K562 (cell line): ENCODE measurements around the gene FHL1. TPM values are rescaled to one million over a fixed set of nuclear protein-coding genes. Genes with fewer than 3 reads are reported as not detected.

ENCODE experiments used
- ATAC-seq: fragments of 200-7000 bp; cut with Tn5 transposase; 3 replicates; pipeline ENCODE4 v1.9.1; 2020; ENCODE audit warnings: moderate library complexity
- BruUV-seq: library from RNA; stranded (reverse); fragments of 400-500 nt; replicated peaks from 2 replicates; lab custom pipeline; 2021; lab: Mats Ljungman, UMichigan
- CTCF ChIA-PET: fragments of 300-600 bp; formaldehyde crosslinking; extraction: SDS; loops from one replicate; lab custom pipeline; 2021; ENCODE audit warnings: low intra/inter-chr PET ratio; lab: Yijun Ruan, JAX
- POLR2A ChIA-PET: fragments of 300-600, 350-650 bp; sonication (Branson Sonifier 250); formaldehyde crosslinking; extraction: SDS; loops from one replicate; lab custom pipeline; 2021; ENCODE audit warnings: antibody characterized with exemption, inconsistent platforms; lab: Yijun Ruan, JAX
- DNase-seq, 4 experiments: peaks; one replicate each; pipeline versions ENCODE4 v3.0.0 to v3.0.0-alpha.2; 2011 to 2018; ENCODE audit warnings: low spot score in 3 of 4, mixed read lengths in 3 of 4; ENCODE audit errors: extremely low read depth in 1 of 4
- FAIRE-seq: peaks from 2 replicates; lab custom pipeline; 2011; peaks lifted over from hg19 to GRCh38; lab: Jason Lieb, UNC
- H2AFZ ChIP-seq: 2 replicates; pipeline ENCODE4 v1.6.0; 2011; ENCODE audit warnings: low read depth, low read length, control low read depth, inconsistent platforms
- H3K27ac ChIP-seq: fragments of 200-600 bp; 3 replicates; pipeline ENCODE4 v1.8.0; 2011; ENCODE audit warnings: low read depth, mild to moderate bottlenecking, control low read depth, inconsistent platforms, low read length, moderate library complexity, mixed read lengths; ENCODE audit errors: extremely low read depth
- H3K27me3 ChIP-seq, 2 experiments: fragments of 300-600 bp in 1 of 2; 2 replicates in 1 of 2; 3 replicates in 1 of 2; pipeline versions ENCODE4 v1.6.0 to v1.8.0; 2011; ENCODE audit warnings: inconsistent platforms in 2 of 2, low read length in 2 of 2, mild to moderate bottlenecking in 1 of 2, mixed read lengths in 1 of 2, moderate library complexity in 1 of 2; ENCODE audit not compliant: control insufficient read depth in 2 of 2, insufficient read depth in 2 of 2
- H3K36me3 ChIP-seq: fragments of 300-600 bp; 3 replicates; pipeline ENCODE4 v1.8.0; 2011; ENCODE audit warnings: mild to moderate bottlenecking, low read length, inconsistent platforms; ENCODE audit not compliant: control insufficient read depth, insufficient read depth
- H3K4me1 ChIP-seq, 2 experiments: fragments of 200-600 bp in 1 of 2; replicated peaks in 1 of 2; 2 replicates in 1 of 2; 3 replicates in 1 of 2; pipeline versions ENCODE4 v1.5.1 to v1.8.0; 2011; ENCODE audit warnings: inconsistent platforms in 2 of 2, low read length in 2 of 2, mild to moderate bottlenecking in 1 of 2, mixed read lengths in 1 of 2, moderate library complexity in 1 of 2; ENCODE audit not compliant: control insufficient read depth in 2 of 2, insufficient read depth in 2 of 2
- H3K4me2 ChIP-seq: 2 replicates; pipeline ENCODE4 v1.6.1; 2011; ENCODE audit warnings: low read length, control low read depth, inconsistent platforms, mixed read lengths; ENCODE audit not compliant: insufficient read depth
- H3K4me3 ChIP-seq: fragments of 200-600 bp; sonication (generic), shearing (Covaris generic); 2 replicates; pipeline ENCODE4 v1.5.1; 2016; ENCODE audit warnings: control low read depth, inconsistent platforms
- H3K79me2 ChIP-seq: fragments of 200-600 bp; 3 replicates; pipeline ENCODE4 v1.8.0; 2011; ENCODE audit warnings: low read length, inconsistent platforms; ENCODE audit not compliant: control insufficient read depth, insufficient read depth
- H3K9ac ChIP-seq, 2 experiments: 2 replicates each; pipeline versions ENCODE4 v1.6.0 to v1.6.1; 2011; ENCODE audit warnings: low read depth in 2 of 2, low read length in 2 of 2, control low read depth in 1 of 2, inconsistent platforms in 1 of 2, mild to moderate bottlenecking in 1 of 2, mixed read lengths in 1 of 2; ENCODE audit not compliant: insufficient read depth in 1 of 2
- H3K9me1 ChIP-seq: one replicate; pipeline ENCODE4 v1.6.0; 2011; ENCODE audit warnings: inconsistent platforms, mild to moderate bottlenecking, low read length, moderate library complexity; ENCODE audit not compliant: control insufficient read depth, insufficient read depth
- H3K9me3 ChIP-seq: replicated peaks from 2 replicates; pipeline ENCODE4 v1.5.1; 2011; ENCODE audit warnings: low read depth, low read length, inconsistent platforms; ENCODE audit not compliant: control insufficient read depth, insufficient read depth
- H4K20me1 ChIP-seq: replicated peaks from 2 replicates; pipeline ENCODE4 v1.6.1; 2011; ENCODE audit warnings: low read length, inconsistent platforms, mixed read lengths; ENCODE audit not compliant: control insufficient read depth, insufficient read depth
- ATF1 ChIP-seq, 2 experiments: fragments of 450-650 bp in 1 of 2; IDR thresholded peaks; 2 replicates each; pipeline ENCODE4 v1.6.1; 2016; ENCODE audit warnings: missing compliant biosample characterization in 1 of 2, missing genetic modification characterization in 1 of 2
- POLR2B ChIP-seq: fragments of 450-650 bp; IDR thresholded peaks from 2 replicates; pipeline ENCODE4 v1.6.1; 2018; ENCODE audit warnings: low read depth; ENCODE audit not compliant: partially characterized antibody
- RAD51 ChIP-seq: fragments of 450-650 bp; IDR thresholded peaks from 2 replicates; pipeline ENCODE4 v1.7.1; 2016; ENCODE audit warnings: low read depth, mild to moderate bottlenecking, borderline replicate concordance
- ZNF695 ChIP-seq: fragments of 450-650 bp; formaldehyde crosslinking; IDR thresholded peaks from 2 replicates; pipeline ENCODE4 v1.4.0; 2020; ENCODE audit warnings: mild to moderate bottlenecking, moderate library complexity
- WGBS: fragments of 100-300 bp; shearing (Covaris generic); methylation state at CpG from one replicate; pipeline ENCODE4 v1.1.6; 2016; ENCODE audit warnings: low coverage, mixed read lengths; ENCODE audit not compliant: insufficient coverage; ENCODE audit errors: missing lambda C conversion rate; 5-methylcytosine and 5-hydroxymethylcytosine counted together
- in situ Hi-C: fragments of 300-500 bp; cut with MboI; formaldehyde crosslinking; loops from 4 replicates; pipeline ENCODE4 v1.15.0; 2018; ENCODE audit warnings: inconsistent platforms, mixed read lengths
- intact Hi-C: fragments of 100-400 bp; cut with micrococcal nuclease; formaldehyde crosslinking; loops from 2 replicates; pipeline ENCODE4 v1.14.2; 2022
- polyA plus RNA-seq, 8 experiments: library from polyadenylated mRNA; depleted of rRNA in 4 of 8; stranded (reverse) in 5 of 8; unstranded in 3 of 8; fragments of >200 nt; fragmentation: Nextera tagmentation in 2 of 8; fragmentation: Illumina TruSeq in 1 of 8; extraction: Ambion mirVana in 2 of 8; extraction: Trizol in 1 of 8; gene quantifications; 2 replicates each; pipeline versions ENCODE4 v1.2.1 to v1.2.3, GENCODE V29; 2011 to 2014; ENCODE audit warnings: inconsistent platforms in 1 of 8, missing spikeins in 1 of 8
- total RNA-seq, 7 experiments: library from RNA; depleted of rRNA in 6 of 7; stranded (reverse); fragments of >200 nt in 6 of 7; fragmentation: Illumina TruSeq in 2 of 7; extraction: Trizol in 2 of 7; gene quantifications; 2 replicates each; pipeline versions ENCODE4 v1.2.1 to v1.2.3, GENCODE V29; 2011 to 2021; ENCODE audit warnings: low replicate concordance in 1 of 7
- TF ChIP-seq, protein P1 (sequence below): sonication (generic); formaldehyde crosslinking; IDR thresholded peaks from 2 replicates; pipeline ENCODE4 v1.8.0; 2023; ENCODE audit warnings: mild to moderate bottlenecking, missing genetic modification reagents
- TF ChIP-seq, protein P2 (sequence below), 2 experiments: fragments of 450-650 bp in 1 of 2; sonication (generic) in 1 of 2; formaldehyde crosslinking in 1 of 2; IDR thresholded peaks; 2 replicates each; pipeline versions ENCODE4 v1.7.1 to v1.9.0; 2016 to 2022; ENCODE audit warnings: inconsistent platforms in 1 of 2, mild to moderate bottlenecking in 1 of 2, missing genetic modification reagents in 1 of 2

Gene FHL1
- total and polyA plus RNA-seq, 9 of the 15 experiments (the other 6 are each of a cell fraction or from before 2014, with no cell fraction given): 0.03 to 3.0 (median 0.13) TPM; not detected in 1

DNA sequence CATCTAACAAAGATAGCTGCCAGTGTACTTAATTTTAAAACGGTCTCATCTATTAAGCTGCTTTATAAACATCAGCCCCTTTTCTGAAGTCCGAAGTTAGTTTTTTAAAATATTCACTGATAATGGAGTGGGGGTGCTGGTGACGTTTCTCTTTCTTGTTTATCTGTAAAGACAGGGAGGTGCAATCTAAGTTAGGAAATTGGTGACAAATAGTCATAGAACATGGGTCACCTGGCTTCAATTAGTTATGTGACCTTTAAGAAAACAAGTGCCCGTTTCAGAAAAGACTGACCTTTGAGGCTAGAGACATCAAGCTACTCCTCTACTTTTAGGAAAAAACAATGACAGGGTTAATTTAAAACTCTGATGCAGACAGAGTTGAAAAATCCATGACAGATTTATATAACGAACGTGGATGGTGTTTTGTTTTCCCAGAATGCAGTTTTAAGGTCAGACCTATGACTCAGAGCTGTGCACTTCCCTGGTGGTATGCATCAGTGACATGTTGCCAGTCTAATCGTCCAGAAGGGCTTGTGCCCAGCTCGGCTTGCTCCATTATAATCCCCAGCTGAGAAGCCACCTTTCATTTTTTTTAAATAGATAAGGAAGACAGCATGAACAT, 38.2 kb downstream of the FHL1 start:
- intact Hi-C loops: no loop called here
- Histone ChIP-seq H3K9ac (no peak overlapping the region), H3K9me3 (no peaks in the 10 kb centered on the region), H3K79me2 (no peaks in the 10 kb centered on the region), H3K9me1 (no peaks in the 10 kb centered on the region), H4K20me1 (no peaks in the 10 kb centered on the region), H2AFZ (no peak overlapping the region), H3K4me2 (no peak overlapping the region), H3K27ac (no peak overlapping the region), H3K4me3 (no peak overlapping the region), H3K4me1 (no peaks in the 10 kb centered on the region), H3K27me3 (peaks cover 2 to 3% of the 10 kb centered on the region in 2 experiments; a peak in 3 of 5 replicates), H3K36me3 (no peaks in the 10 kb centered on the region)
- TF ChIP-seq, protein P1, sequence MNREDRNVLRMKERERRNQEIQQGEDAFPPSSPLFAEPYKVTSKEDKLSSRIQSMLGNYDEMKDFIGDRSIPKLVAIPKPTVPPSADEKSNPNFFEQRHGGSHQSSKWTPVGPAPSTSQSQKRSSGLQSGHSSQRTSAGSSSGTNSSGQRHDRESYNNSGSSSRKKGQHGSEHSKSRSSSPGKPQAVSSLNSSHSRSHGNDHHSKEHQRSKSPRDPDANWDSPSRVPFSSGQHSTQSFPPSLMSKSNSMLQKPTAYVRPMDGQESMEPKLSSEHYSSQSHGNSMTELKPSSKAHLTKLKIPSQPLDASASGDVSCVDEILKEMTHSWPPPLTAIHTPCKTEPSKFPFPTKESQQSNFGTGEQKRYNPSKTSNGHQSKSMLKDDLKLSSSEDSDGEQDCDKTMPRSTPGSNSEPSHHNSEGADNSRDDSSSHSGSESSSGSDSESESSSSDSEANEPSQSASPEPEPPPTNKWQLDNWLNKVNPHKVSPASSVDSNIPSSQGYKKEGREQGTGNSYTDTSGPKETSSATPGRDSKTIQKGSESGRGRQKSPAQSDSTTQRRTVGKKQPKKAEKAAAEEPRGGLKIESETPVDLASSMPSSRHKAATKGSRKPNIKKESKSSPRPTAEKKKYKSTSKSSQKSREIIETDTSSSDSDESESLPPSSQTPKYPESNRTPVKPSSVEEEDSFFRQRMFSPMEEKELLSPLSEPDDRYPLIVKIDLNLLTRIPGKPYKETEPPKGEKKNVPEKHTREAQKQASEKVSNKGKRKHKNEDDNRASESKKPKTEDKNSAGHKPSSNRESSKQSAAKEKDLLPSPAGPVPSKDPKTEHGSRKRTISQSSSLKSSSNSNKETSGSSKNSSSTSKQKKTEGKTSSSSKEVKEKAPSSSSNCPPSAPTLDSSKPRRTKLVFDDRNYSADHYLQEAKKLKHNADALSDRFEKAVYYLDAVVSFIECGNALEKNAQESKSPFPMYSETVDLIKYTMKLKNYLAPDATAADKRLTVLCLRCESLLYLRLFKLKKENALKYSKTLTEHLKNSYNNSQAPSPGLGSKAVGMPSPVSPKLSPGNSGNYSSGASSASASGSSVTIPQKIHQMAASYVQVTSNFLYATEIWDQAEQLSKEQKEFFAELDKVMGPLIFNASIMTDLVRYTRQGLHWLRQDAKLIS (CRISPR knock-in tag): no peak
- TF ChIP-seq ZNF695 (no peak), RAD51 (no peak), ATF1 (CRISPR knock-in tag; IDR thresholded peaks at IDR 0.05) (no peak), ATF1 (tag; IDR thresholded peaks at IDR 0.05) (0 out of 2 replicates have a peak, but pooled peaks have one; percentile 32), POLR2B (no peak)
- TF ChIP-seq, protein P2, sequence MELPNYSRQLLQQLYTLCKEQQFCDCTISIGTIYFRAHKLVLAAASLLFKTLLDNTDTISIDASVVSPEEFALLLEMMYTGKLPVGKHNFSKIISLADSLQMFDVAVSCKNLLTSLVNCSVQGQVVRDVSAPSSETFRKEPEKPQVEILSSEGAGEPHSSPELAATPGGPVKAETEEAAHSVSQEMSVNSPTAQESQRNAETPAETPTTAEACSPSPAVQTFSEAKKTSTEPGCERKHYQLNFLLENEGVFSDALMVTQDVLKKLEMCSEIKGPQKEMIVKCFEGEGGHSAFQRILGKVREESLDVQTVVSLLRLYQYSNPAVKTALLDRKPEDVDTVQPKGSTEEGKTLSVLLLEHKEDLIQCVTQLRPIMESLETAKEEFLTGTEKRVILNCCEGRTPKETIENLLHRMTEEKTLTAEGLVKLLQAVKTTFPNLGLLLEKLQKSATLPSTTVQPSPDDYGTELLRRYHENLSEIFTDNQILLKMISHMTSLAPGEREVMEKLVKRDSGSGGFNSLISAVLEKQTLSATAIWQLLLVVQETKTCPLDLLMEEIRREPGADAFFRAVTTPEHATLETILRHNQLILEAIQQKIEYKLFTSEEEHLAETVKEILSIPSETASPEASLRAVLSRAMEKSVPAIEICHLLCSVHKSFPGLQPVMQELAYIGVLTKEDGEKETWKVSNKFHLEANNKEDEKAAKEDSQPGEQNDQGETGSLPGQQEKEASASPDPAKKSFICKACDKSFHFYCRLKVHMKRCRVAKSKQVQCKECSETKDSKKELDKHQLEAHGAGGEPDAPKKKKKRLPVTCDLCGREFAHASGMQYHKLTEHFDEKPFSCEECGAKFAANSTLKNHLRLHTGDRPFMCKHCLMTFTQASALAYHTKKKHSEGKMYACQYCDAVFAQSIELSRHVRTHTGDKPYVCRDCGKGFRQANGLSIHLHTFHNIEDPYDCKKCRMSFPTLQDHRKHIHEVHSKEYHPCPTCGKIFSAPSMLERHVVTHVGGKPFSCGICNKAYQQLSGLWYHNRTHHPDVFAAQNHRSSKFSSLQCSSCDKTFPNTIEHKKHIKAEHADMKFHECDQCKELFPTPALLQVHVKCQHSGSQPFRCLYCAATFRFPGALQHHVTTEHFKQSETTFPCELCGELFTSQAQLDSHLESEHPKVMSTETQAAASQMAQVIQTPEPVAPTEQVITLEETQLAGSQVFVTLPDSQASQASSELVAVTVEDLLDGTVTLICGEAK (IDR thresholded peaks at IDR 0.05): no peak
- TF ChIP-seq, protein P2 (CRISPR knock-in tag; IDR thresholded peaks at IDR 0.05): no peak
- 0% methylated on average over 8 of the region's 8 CpGs for WGBS
- FAIRE-seq: no peak
- DNase-seq: no peak
- ChIA-PET CTCF (no interaction called here), POLR2A (interaction anchor here (0.9 kb wide), 1 partner anchor 17 kb away, joined by 3 read pairs; no protein-coding TSS in a partner anchor)
- no TSS peak for BruUV-seq
- in situ Hi-C loops: no loop called here
- ATAC-seq: no peak
